Psoas muscle (tissue), 8 donors: ENCODE data around the gene TDRD9. TPM values are rescaled to one million over a fixed set of nuclear protein-coding genes. Genes with fewer than 3 reads are reported as not detected.

Experiments used
- ATAC-seq, 4 donors: fragments of 200-7000 bp; cut with Tn5 transposase; one replicate each; pipeline ENCODE4 v1.9.1; 2020; ENCODE audit warnings: moderate library complexity in 3 of 4, mild to moderate bottlenecking in 2 of 4
- DNase-seq, 2 donors: peaks; one replicate each; pipeline ENCODE4 v3.0.0-alpha.2; 2020
- H3K27ac ChIP-seq: fragments of 200-600 bp; one replicate; pipeline ENCODE4 v1.8.0; 2022
- H3K27me3 ChIP-seq, 3 donors: fragments of 200-600 bp in 1 of 3; one replicate each; pipeline versions ENCODE4 v1.6.1 to v1.8.0; 2013 to 2022; ENCODE audit warnings: low read length in 2 of 3, mild to moderate bottlenecking in 2 of 3, moderate library complexity in 1 of 3; ENCODE audit not compliant: insufficient read depth in 3 of 3
- H3K36me3 ChIP-seq, 2 donors: fragments of 200-600 bp in 1 of 2; one replicate each; pipeline versions ENCODE4 v1.6.1 to v1.8.0; 2013 to 2022; ENCODE audit warnings: low read depth in 1 of 2, mild to moderate bottlenecking in 1 of 2, moderate library complexity in 1 of 2; ENCODE audit not compliant: insufficient read depth in 1 of 2
- H3K4me1 ChIP-seq: fragments of 200-600 bp; one replicate; pipeline ENCODE4 v1.8.0; 2022
- H3K4me3 ChIP-seq: fragments of 200-600 bp; one replicate; pipeline ENCODE4 v1.8.0; 2022; ENCODE audit warnings: mild to moderate bottlenecking
- H3K9me3 ChIP-seq: fragments of 200-600 bp; one replicate; pipeline ENCODE4 v1.8.0; 2022
- CTCF ChIP-seq: fragments of 200-600 bp; IDR thresholded peaks from one replicate; pipeline ENCODE4 v1.8.0; 2022; ENCODE audit warnings: antibody characterized with exemption
- WGBS, 3 donors: extraction: QIAGEN DNeasy Blood & Tissue Kit; methylation state at CpG; one replicate each; pipeline versions ENCODE4 v1.1.6 to v1.1.7; 2013; 5-methylcytosine and 5-hydroxymethylcytosine counted together
- intact Hi-C, 2 donors: fragments of 100-400 bp; cut with DNase I; formaldehyde crosslinking; loops; one replicate each; pipeline versions ENCODE4 v1.11.0 to v1.14.2; 2022
- polyA plus RNA-seq, 3 donors: library from polyadenylated mRNA; stranded (reverse); fragments of 200-250 nt; gene quantifications; one replicate each; pipeline ENCODE4 v1.2.3, GENCODE V29; 2013
- total RNA-seq, 4 donors: library from RNA; stranded (reverse); fragmentation: NEBNext Ultra II Directional in 2 of 4; extraction: Animal tissue kit (Norgen Biotek cat#: 25700) in 2 of 4; gene quantifications; one replicate each; pipeline versions ENCODE4 v1.2.1 to v1.2.4, GENCODE V29; 2021 to 2023
- donor health status: healthy with polysubstance abuse.
- donor health status: DM: no; HTN: no; CAD: no; lungs with moderate emphysema.
- donor health status: Bipolar disorder and iron deficiency.
- donor health status: healthy.
- donor health status: DM: yes; HTN: yes; CAD: no.
- donor health status: DM: no; HTN: no; CAD: no.
- donor health status: DM: no; HTN: no; CAD: no.
- donor health status: DM: yes; HTN: yes; CAD: no.

Gene TDRD9
- total and polyA plus RNA-seq, 7 donors: 0.13 to 1.3 (median 0.31) TPM

- ATAC-seq (no peak), DNase-seq (no peak)
- H3K4me3 ChIP-seq: no peak overlapping the region
- no peak for TF ChIP-seq CTCF
- no peaks in the 10 kb centered on the region for H3K9me3 ChIP-seq
- H3K27me3 ChIP-seq: peaks cover 0 to 3% (median 0%) of the 10 kb centered on the region in 3 donors
- H3K4me1 ChIP-seq: no peaks in the 10 kb centered on the region
- WGBS, 3 donors: 64 to 77% (median 73%) methylated on average over 6 of the region's 6 CpGs
- no peak overlapping the region for H3K27ac ChIP-seq
- no peaks in the 10 kb centered on the region for H3K36me3 ChIP-seq
- intact Hi-C loops: no loop called here
Measured at GRCh38 chr14:104003616-104004015, 75.4 kb downstream of the TDRD9 start.

GRCh38 chr14:104004849-104005248 lies 76.6 kb downstream of the TDRD9 start:
- H3K4me1 ChIP-seq: no peaks in the 10 kb centered on the region
- TF ChIP-seq CTCF: no peak
- no peak for DNase-seq
- H3K36me3 ChIP-seq: no peaks in the 10 kb centered on the region
- no peak overlapping the region for H3K4me3 ChIP-seq
- no peak overlapping the region for H3K27ac ChIP-seq
- intact Hi-C loops: no loop called here
- no peaks in the 10 kb centered on the region for H3K9me3 ChIP-seq
- WGBS, 3 donors: 91 to 97% (median 96%) methylated on average over 1 of the region's 1 CpG
- peaks cover 0 to 3% (median 0%) of the 10 kb centered on the region in 3 donors for H3K27me3 ChIP-seq
- ATAC-seq: no peak

GRCh38 chr14:104005489-104005888 lies 77.2 kb downstream of the TDRD9 start:
- H3K36me3 ChIP-seq: no peaks in the 10 kb centered on the region
- H3K4me3 ChIP-seq: no peak overlapping the region
- DNase-seq (no peak), ATAC-seq (no peak)
- TF ChIP-seq CTCF: no peak
- H3K9me3 ChIP-seq: no peaks in the 10 kb centered on the region
- H3K27ac ChIP-seq: no peak overlapping the region
- no peaks in the 10 kb centered on the region for H3K4me1 ChIP-seq
- intact Hi-C loops: no loop called here
- peaks cover 0 to 3% (median 0%) of the 10 kb centered on the region in 3 donors for H3K27me3 ChIP-seq
- WGBS, 3 donors: 82 to 89% (median 89%) methylated on average over 8 of the region's 8 CpGs

- H3K4me1 ChIP-seq: no peaks in the 10 kb centered on the region
- no peaks in the 10 kb centered on the region for H3K36me3 ChIP-seq
- no peak overlapping the region for H3K27ac ChIP-seq
- TF ChIP-seq CTCF: no peak
- WGBS, 3 donors: 86 to 90% (median 88%) methylated on average over 12 of the region's 12 CpGs
- no peak for DNase-seq
- H3K4me3 ChIP-seq: no peak overlapping the region
- intact Hi-C loops: no loop called here
- H3K9me3 ChIP-seq: no peaks in the 10 kb centered on the region
- no peaks in the 10 kb centered on the region for H3K27me3 ChIP-seq
- no peak for ATAC-seq
Measured at GRCh38 chr14:104007121-104007520, 78.9 kb downstream of the TDRD9 start.

GRCh38 chr14:104009297-104009696 lies 81.0 kb downstream of the TDRD9 start:
- intact Hi-C loops: no loop called here
- ATAC-seq (no peak), DNase-seq (no peak)
- TF ChIP-seq CTCF: no peak
- Histone ChIP-seq H3K27me3 (no peaks in the 10 kb centered on the region), H3K4me1 (no peaks in the 10 kb centered on the region), H3K9me3 (no peaks in the 10 kb centered on the region), H3K4me3 (no peak overlapping the region), H3K36me3 (no peaks in the 10 kb centered on the region), H3K27ac (no peak overlapping the region)
- 91 to 95% (median 94%) methylated on average over 1 of the region's 1 CpG for WGBS, 3 donors
